Lung (tissue), 12 donors: ENCODE measurements around the gene HSD11B1L. TPM values are rescaled to one million over a fixed set of nuclear protein-coding genes. Genes with fewer than 3 reads are reported as not detected.

Experiments used
- ATAC-seq: fragments of 200-7000 bp; cut with Tn5 transposase; one replicate; pipeline ENCODE4 v1.9.1; 2020; ENCODE audit warnings: moderate number of reproducible peaks; ENCODE audit not compliant: insufficient read depth, low FRiP score
- DNase-seq, 3 donors: peaks; one replicate each; pipeline ENCODE4 v3.0.0-alpha.2; 2013 to 2017
- H3K27ac ChIP-seq, 2 donors: one replicate each; pipeline ENCODE4 v1.5.1; 2013; ENCODE audit warnings: mild to moderate bottlenecking in 2 of 2, moderate library complexity in 2 of 2, control low read depth in 1 of 2, inconsistent platforms in 1 of 2, low read depth in 1 of 2, low read length in 1 of 2
- H3K27me3 ChIP-seq, 3 donors: one replicate each; pipeline ENCODE4 v1.5.1; 2013; ENCODE audit warnings: low read length in 2 of 3; ENCODE audit not compliant: control insufficient read depth in 3 of 3, insufficient read depth in 3 of 3
- H3K36me3 ChIP-seq, 4 donors: one replicate each; pipeline ENCODE4 v1.5.1; 2013; ENCODE audit warnings: low read length in 4 of 4, mild to moderate bottlenecking in 1 of 4, moderate library complexity in 1 of 4; ENCODE audit not compliant: control insufficient read depth in 4 of 4, insufficient read depth in 4 of 4
- H3K4me1 ChIP-seq, 5 donors: one replicate each; pipeline ENCODE4 v1.5.1; 2013; ENCODE audit warnings: low read length in 5 of 5, mild to moderate bottlenecking in 2 of 5, moderate library complexity in 1 of 5; ENCODE audit not compliant: control insufficient read depth in 5 of 5, insufficient read depth in 5 of 5
- H3K4me3 ChIP-seq: one replicate; pipeline ENCODE4 v1.5.1; 2013; ENCODE audit warnings: mild to moderate bottlenecking, control low read depth, moderate library complexity
- H3K9ac ChIP-seq, 2 donors: one replicate each; pipeline ENCODE4 v1.5.1; 2013; ENCODE audit warnings: low read length in 2 of 2, control low read depth in 1 of 2; ENCODE audit not compliant: insufficient read depth in 1 of 2
- H3K9me3 ChIP-seq, 4 donors: one replicate each; pipeline ENCODE4 v1.5.1; 2013; ENCODE audit warnings: low read length in 3 of 4, mild to moderate bottlenecking in 1 of 4, moderate library complexity in 1 of 4; ENCODE audit not compliant: control insufficient read depth in 4 of 4, insufficient read depth in 3 of 4
- CTCF ChIP-seq: IDR thresholded peaks from 2 replicates; pipeline ENCODE4 v1.5.1; 2012; ENCODE audit warnings: mild to moderate bottlenecking; ENCODE audit errors: control extremely low read depth, extremely low read depth
- whole genome bisulfite sequencing, 2 donors: extraction: QIAGEN DNeasy Blood & Tissue Kit; methylation state at CpG; one replicate each; pipeline ENCODE4 v1.1.7; 2013; 5-methylcytosine and 5-hydroxymethylcytosine counted together
- polyA plus RNA-seq, 2 donors: library from polyadenylated mRNA; stranded (reverse); fragments of 200-250 nt; gene quantifications; one replicate each; pipeline ENCODE4 v1.2.1, GENCODE V29; 2013
- total RNA-seq, 2 donors: library from RNA; depleted of rRNA in 1 of 2; stranded (reverse); fragments of >200 nt in 1 of 2; gene quantifications; one replicate each; pipeline ENCODE4 v1.2.1, GENCODE V29; 2014 to 2021
- donor health status: control.
- donor health status: control.
- donor health status: Bipolar disorder and iron deficiency.
- donor health status: healthy.
- donor health status: DM: yes; HTN: yes; CAD: no.

The HSD11B1L gene
- total and polyA plus RNA-seq, 4 donors = 7.5 to 12.2 (median 9.2) TPM

GRCh38 chr19:5684694-5685430 lies 4.0 kb downstream of the HSD11B1L start:
- no peak overlapping the region for H3K4me3 ChIP-seq
- no peaks in the 10 kb centered on the region for H3K27me3 ChIP-seq
- no peak for TF ChIP-seq CTCF
- no peak overlapping the region for H3K27ac ChIP-seq
- no peak overlapping the region for H3K9ac ChIP-seq
- ATAC-seq = no peak
- WGBS, 2 donors = 91 to 94% methylated on average over 22 of the region's 22 CpGs
- H3K36me3 ChIP-seq = no peaks in the 10 kb centered on the region
- peaks cover 0 to 10% (median 0%) of the 10 kb centered on the region in 5 donors for H3K4me1 ChIP-seq
- H3K9me3 ChIP-seq = no peaks in the 10 kb centered on the region
- no peak for DNase-seq

- no peaks in the 10 kb centered on the region for H3K9me3 ChIP-seq
- H3K27ac ChIP-seq = peak overlapping the region in 1 of 2 donors; percentile 88
- no peak overlapping the region for H3K9ac ChIP-seq
- peaks cover 0 to 6% (median 0%) of the 10 kb centered on the region in 4 donors for H3K36me3 ChIP-seq
- H3K27me3 ChIP-seq = no peaks in the 10 kb centered on the region
- peaks cover 0 to 6% (median 0%) of the 10 kb centered on the region in 5 donors for H3K4me1 ChIP-seq
- TF ChIP-seq CTCF = no peak
- 15 to 29% methylated on average over 16 of the region's 16 CpGs for WGBS, 2 donors
- ATAC-seq (no peak), DNase-seq (no peak)
- H3K4me3 ChIP-seq = no peak overlapping the region
These were observed 5.5 kb downstream of the HSD11B1L start for GRCh38 chr19:5686326-5686646.

GRCh38 chr19:5686647-5687359 lies 6.0 kb downstream of the HSD11B1L start:
- Histone ChIP-seq H3K27ac (peak overlapping the region; percentile 67 to 88), H3K4me3 (peak overlapping the region; percentile 53), H3K9me3 (no peaks in the 10 kb centered on the region), H3K4me1 (peaks cover 0 to 5% (median 0%) of the 10 kb centered on the region in 5 donors), H3K27me3 (no peaks in the 10 kb centered on the region), H3K9ac (no peak overlapping the region), H3K36me3 (peaks cover 0 to 7% (median 2%) of the 10 kb centered on the region in 4 donors)
- TF ChIP-seq CTCF = peak; percentile 85
- DNase-seq (peak; percentile 87 to 95 (median 89)), ATAC-seq (peak; percentile 82)
- WGBS, 2 donors = 1% methylated on average over 52 to 59 of the region's 59 CpGs
